Psoas muscle (tissue), 8 donors: Measurements from ENCODE around the gene RLN3. TPM values are rescaled to one million over a fixed set of nuclear protein-coding genes. Genes with fewer than 3 reads are reported as not detected.
A peak's percentile ranks its signal among the peaks of the same experiment; 100 is the strongest.

ENCODE experiments used
- ATAC-seq, 4 donors: fragments of 200-7000 bp; cut with Tn5 transposase; one replicate each; pipeline ENCODE4 v1.9.1; 2020; ENCODE audit warnings: moderate library complexity in 3 of 4, mild to moderate bottlenecking in 2 of 4
- DNase-seq, 2 donors: peaks; one replicate each; pipeline ENCODE4 v3.0.0-alpha.2; 2020
- H3K27ac ChIP-seq: fragments of 200-600 bp; one replicate; pipeline ENCODE4 v1.8.0; 2022
- H3K27me3 ChIP-seq, 3 donors: fragments of 200-600 bp in 1 of 3; one replicate each; pipeline versions ENCODE4 v1.6.1 to v1.8.0; 2013 to 2022; ENCODE audit warnings: low read length in 2 of 3, mild to moderate bottlenecking in 2 of 3, moderate library complexity in 1 of 3; ENCODE audit not compliant: insufficient read depth in 3 of 3
- H3K36me3 ChIP-seq, 2 donors: fragments of 200-600 bp in 1 of 2; one replicate each; pipeline versions ENCODE4 v1.6.1 to v1.8.0; 2013 to 2022; ENCODE audit warnings: low read depth in 1 of 2, mild to moderate bottlenecking in 1 of 2, moderate library complexity in 1 of 2; ENCODE audit not compliant: insufficient read depth in 1 of 2
- H3K4me1 ChIP-seq: fragments of 200-600 bp; one replicate; pipeline ENCODE4 v1.8.0; 2022
- H3K4me3 ChIP-seq: fragments of 200-600 bp; one replicate; pipeline ENCODE4 v1.8.0; 2022; ENCODE audit warnings: mild to moderate bottlenecking
- H3K9me3 ChIP-seq: fragments of 200-600 bp; one replicate; pipeline ENCODE4 v1.8.0; 2022
- WGBS, 3 donors: extraction: QIAGEN DNeasy Blood & Tissue Kit; methylation state at CpG; one replicate each; pipeline versions ENCODE4 v1.1.6 to v1.1.7; 2013; 5-methylcytosine and 5-hydroxymethylcytosine counted together
- intact Hi-C, 2 donors: fragments of 100-400 bp; cut with DNase I; formaldehyde crosslinking; loops; one replicate each; pipeline versions ENCODE4 v1.11.0 to v1.14.2; 2022
- polyA plus RNA-seq, 3 donors: library from polyadenylated mRNA; stranded (reverse); fragments of 200-250 nt; gene quantifications; one replicate each; pipeline ENCODE4 v1.2.3, GENCODE V29; 2013
- total RNA-seq, 4 donors: library from RNA; stranded (reverse); fragmentation: NEBNext Ultra II Directional in 2 of 4; extraction: Animal tissue kit (Norgen Biotek cat#: 25700) in 2 of 4; gene quantifications; one replicate each; pipeline versions ENCODE4 v1.2.1 to v1.2.4, GENCODE V29; 2021 to 2023
- TF ChIP-seq, protein P1 (sequence below): fragments of 200-600 bp; IDR thresholded peaks from one replicate; pipeline ENCODE4 v1.8.0; 2022; ENCODE audit warnings: antibody characterized with exemption
- donor health status: healthy with polysubstance abuse.
- donor health status: DM: no; HTN: no; CAD: no; lungs with moderate emphysema.
- donor health status: Bipolar disorder and iron deficiency.
- donor health status: healthy.
- donor health status: DM: yes; HTN: yes; CAD: no.
- donor health status: DM: no; HTN: no; CAD: no.
- donor health status: DM: no; HTN: no; CAD: no.
- donor health status: DM: yes; HTN: yes; CAD: no.

The RLN3 gene
- total and polyA plus RNA-seq, 7 donors = not detected

DNA sequence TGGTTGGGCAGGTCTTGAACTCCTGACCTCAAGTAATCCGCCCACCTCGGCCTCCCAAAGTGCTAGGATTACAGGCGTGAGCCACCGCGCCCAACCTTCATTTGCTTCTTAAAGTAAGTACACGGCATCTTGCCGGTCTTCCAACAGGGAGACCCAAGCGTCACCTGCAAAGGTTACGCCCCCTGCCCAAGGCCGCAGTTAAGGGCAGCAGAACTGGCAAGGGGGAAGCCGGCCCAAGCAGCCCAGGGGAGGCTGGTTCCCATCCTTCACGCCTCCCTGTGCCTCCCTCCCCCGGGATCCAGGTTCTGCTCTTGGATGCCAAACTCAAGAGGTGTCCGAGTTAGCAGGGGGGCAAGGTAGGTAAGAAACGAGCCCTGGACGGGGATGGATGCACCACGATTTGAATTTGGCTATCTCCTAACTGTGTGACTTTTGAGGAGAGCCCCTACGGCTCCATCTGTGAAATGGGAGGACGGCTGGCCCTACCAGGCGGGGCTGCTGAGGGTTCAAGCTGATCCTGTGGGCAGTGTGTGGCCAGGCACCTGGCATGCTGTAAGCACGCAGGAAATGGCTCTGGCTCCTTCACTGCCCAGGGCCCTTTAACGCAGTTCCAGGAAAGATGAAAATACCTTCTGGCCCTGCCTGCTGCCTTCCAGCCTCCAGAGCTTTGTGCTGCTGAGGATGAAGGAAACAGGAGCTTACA lies 30.9 kb upstream of the RLN3 start:
- Histone ChIP-seq H3K4me1 (peaks cover 28% of the 10 kb centered on the region), H3K27me3 (no peaks in the 10 kb centered on the region), H3K36me3 (peaks cover 0 to 11% of the 10 kb centered on the region in 2 donors), H3K9me3 (no peaks in the 10 kb centered on the region), H3K4me3 (no peak overlapping the region), H3K27ac (peak overlapping the region; percentile 36)
- TF ChIP-seq, protein P1, sequence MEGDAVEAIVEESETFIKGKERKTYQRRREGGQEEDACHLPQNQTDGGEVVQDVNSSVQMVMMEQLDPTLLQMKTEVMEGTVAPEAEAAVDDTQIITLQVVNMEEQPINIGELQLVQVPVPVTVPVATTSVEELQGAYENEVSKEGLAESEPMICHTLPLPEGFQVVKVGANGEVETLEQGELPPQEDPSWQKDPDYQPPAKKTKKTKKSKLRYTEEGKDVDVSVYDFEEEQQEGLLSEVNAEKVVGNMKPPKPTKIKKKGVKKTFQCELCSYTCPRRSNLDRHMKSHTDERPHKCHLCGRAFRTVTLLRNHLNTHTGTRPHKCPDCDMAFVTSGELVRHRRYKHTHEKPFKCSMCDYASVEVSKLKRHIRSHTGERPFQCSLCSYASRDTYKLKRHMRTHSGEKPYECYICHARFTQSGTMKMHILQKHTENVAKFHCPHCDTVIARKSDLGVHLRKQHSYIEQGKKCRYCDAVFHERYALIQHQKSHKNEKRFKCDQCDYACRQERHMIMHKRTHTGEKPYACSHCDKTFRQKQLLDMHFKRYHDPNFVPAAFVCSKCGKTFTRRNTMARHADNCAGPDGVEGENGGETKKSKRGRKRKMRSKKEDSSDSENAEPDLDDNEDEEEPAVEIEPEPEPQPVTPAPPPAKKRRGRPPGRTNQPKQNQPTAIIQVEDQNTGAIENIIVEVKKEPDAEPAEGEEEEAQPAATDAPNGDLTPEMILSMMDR = no peak
- DNase-seq = peak in 1 of 2 donors; percentile 9
- ATAC-seq = peak in 1 of 4 donors; percentile 9
- intact Hi-C loops = no loop called here
- WGBS, 3 donors = 78 to 92% (median 84%) methylated on average over 22 of the region's 22 CpGs

DNA sequence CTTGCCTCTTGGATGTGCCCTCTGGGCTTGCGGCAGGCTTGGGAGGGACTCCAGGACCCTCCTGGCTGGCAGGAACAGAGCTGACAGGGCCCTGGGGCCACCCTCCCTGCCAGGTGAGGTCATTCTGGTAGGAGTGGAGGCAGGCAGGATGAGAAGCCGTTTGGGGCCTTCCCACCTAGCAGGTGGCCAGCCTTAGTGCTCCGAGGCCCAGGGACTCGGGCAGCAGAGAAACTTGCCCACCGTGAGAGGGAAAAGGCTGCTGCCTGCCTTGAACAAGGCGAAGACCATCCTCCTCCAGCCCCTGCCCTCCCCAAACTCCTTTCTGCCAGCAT lies 30.4 kb upstream of the RLN3 start:
- ATAC-seq = no peak
- TF ChIP-seq, protein P1 = no peak
- no peaks in the 10 kb centered on the region for H3K27me3 ChIP-seq
- DNase-seq = peak in 1 of 2 donors; percentile 6
- no peaks in the 10 kb centered on the region for H3K9me3 ChIP-seq
- peaks cover 0 to 6% of the 10 kb centered on the region in 2 donors for H3K36me3 ChIP-seq
- no peak overlapping the region for H3K4me3 ChIP-seq
- H3K4me1 ChIP-seq = peaks cover 33% of the 10 kb centered on the region
- WGBS, 3 donors = 72 to 92% (median 73%) methylated on average over 5 to 6 of the region's 6 CpGs
- intact Hi-C loops = no loop called here
- H3K27ac ChIP-seq = peak overlapping the region; percentile 36

DNA sequence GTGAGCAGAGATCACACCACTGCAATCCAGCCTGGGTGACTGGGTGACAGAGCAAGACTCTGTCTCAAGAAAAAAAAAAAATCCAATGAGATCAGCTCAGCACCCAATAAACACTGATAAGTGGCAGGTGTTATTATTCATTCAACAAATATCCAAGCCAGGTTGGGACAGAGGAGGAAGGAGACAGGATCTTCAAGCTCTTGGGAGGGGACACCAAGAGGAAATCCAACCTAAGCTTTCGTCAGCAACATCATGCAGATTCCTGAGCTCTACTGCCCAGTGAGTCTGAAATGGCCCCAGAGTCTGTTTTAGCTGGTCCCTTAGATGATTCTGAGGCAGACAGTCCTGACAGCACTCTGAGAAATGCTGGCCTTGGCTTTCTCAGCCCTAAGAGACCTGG lies 29.5 kb upstream of the RLN3 start:
- Histone ChIP-seq H3K36me3 (no peaks in the 10 kb centered on the region), H3K27ac (no peak overlapping the region), H3K27me3 (no peaks in the 10 kb centered on the region), H3K9me3 (no peaks in the 10 kb centered on the region), H3K4me1 (peaks cover 41% of the 10 kb centered on the region), H3K4me3 (no peak overlapping the region)
- WGBS, 3 donors = 92 to 100% (median 93%) methylated on average over 1 of the region's 1 CpG
- ATAC-seq (no peak), DNase-seq (no peak)
- TF ChIP-seq, protein P1 = no peak
- intact Hi-C loops = no loop called here

DNA sequence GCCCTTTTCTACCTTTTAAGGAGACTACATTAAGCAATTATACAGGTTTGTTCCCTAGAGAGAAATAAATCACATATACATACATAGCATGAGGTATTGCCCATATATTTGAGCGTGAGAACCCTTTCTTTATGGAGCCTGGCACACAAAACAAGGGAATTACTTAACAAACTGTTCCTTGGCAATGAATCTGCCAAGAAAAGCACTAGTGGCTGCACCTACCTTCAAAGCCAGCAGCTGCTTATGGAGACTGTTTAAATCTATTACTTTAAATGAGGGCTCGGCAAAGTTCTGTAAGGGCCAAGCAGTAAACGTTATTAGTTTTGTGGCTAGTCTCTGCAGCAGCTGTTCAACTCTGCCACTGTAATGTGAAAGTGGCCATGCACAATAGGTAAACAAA lies 28.9 kb upstream of the RLN3 start:
- peaks cover 48% of the 10 kb centered on the region for H3K4me1 ChIP-seq
- DNase-seq = no peak
- no peak overlapping the region for H3K27ac ChIP-seq
- ATAC-seq = no peak
- no peaks in the 10 kb centered on the region for H3K27me3 ChIP-seq
- H3K36me3 ChIP-seq = no peaks in the 10 kb centered on the region
- no peaks in the 10 kb centered on the region for H3K9me3 ChIP-seq
- H3K4me3 ChIP-seq = no peak overlapping the region
- WGBS, 3 donors = 94 to 96% (median 94%) methylated on average over 3 of the region's 3 CpGs
- TF ChIP-seq, protein P1 = no peak
- intact Hi-C loops = no loop called here
